Tibial nerve (tissue), 4 donors: ENCODE results near the gene ZAR1.

Experiments used
- CTCF ChIP-seq, 5 experiments: fragments of 200-600 bp in 3 of 5; fragments of 450-650 bp in 2 of 5; sonication (generic) in 3 of 5; IDR thresholded peaks; one replicate each; pipeline ENCODE4 v1.5.1; 2016 to 2019; ENCODE audit warnings: antibody characterized with exemption in 5 of 5, mild to moderate bottlenecking in 3 of 5, moderate library complexity in 2 of 5
- EP300 ChIP-seq, 2 donors: sonication (generic); formaldehyde crosslinking; IDR thresholded peaks; one replicate each; pipeline ENCODE4 v1.6.1; 2017; ENCODE audit warnings: antibody characterized with exemption in 2 of 2, mild to moderate bottlenecking in 1 of 2
- POLR2A ChIP-seq, 2 donors: fragments of 450-650 bp; IDR thresholded peaks; one replicate each; pipeline ENCODE4 v1.6.1; 2017; ENCODE audit warnings: antibody characterized with exemption in 2 of 2, mild to moderate bottlenecking in 2 of 2, moderate library complexity in 2 of 2

GRCh38 chr4:48504352-48504751, 14.3 kb downstream of the ZAR1 start:
- TF ChIP-seq CTCF (IDR thresholded peaks at IDR 0.05) (no peak), EP300 (IDR thresholded peaks at IDR 0.05) (no peak), POLR2A (IDR thresholded peaks at IDR 0.05) (no peak)
